HepG2 (cell line): ENCODE data around the gene TBCEL.

ENCODE experiments used
- HMGXB4 ChIP-seq, 2 experiments: sonication (generic) in 1 of 2; formaldehyde crosslinking in 1 of 2; IDR thresholded peaks; 2 replicates each; pipeline versions ENCODE4 v1.4.0 to v1.6.1; 2018 to 2020; ENCODE audit warnings: missing genetic modification reagents in 2 of 2, borderline replicate concordance in 1 of 2, low read depth in 1 of 2, mild to moderate bottlenecking in 1 of 2, missing biosample characterization in 1 of 2
- MIER2 ChIP-seq: IDR thresholded peaks from 2 replicates; pipeline ENCODE4 v1.6.1; 2016; ENCODE audit warnings: missing biosample characterization, missing genetic modification reagents
- POLR2A ChIP-seq, 2 experiments: IDR thresholded peaks; 2 replicates each; pipeline ENCODE4 v1.6.1; 2011; ENCODE audit warnings: low read depth in 2 of 2, low read length in 2 of 2, mild to moderate bottlenecking in 1 of 2, moderate library complexity in 1 of 2; ENCODE audit not compliant: insufficient read depth in 1 of 2
- ZNF687 ChIP-seq: sonication (generic); formaldehyde crosslinking; IDR thresholded peaks from 2 replicates; pipeline ENCODE4 v1.5.1; 2020; ENCODE audit warnings: mild to moderate bottlenecking, missing genetic modification reagents, moderate library complexity
- TF ChIP-seq, protein P1 (sequence below): IDR thresholded peaks from 2 replicates; pipeline ENCODE4 v1.6.1; 2012; ENCODE audit warnings: inconsistent platforms

- TF ChIP-seq HMGXB4 (CRISPR knock-in tag; IDR thresholded peaks at IDR 0.05; ENCODE audit: borderline replicate concordance in 1 of 2, low read depth in 1 of 2) (no peak), POLR2A (IDR thresholded peaks at IDR 0.05; ENCODE audit: insufficient read depth in 1 of 2, low read depth in 2 of 2, low read length in 2 of 2) (no peak), MIER2 (no peak), ZNF687 (CRISPR knock-in tag) (no peak)
- TF ChIP-seq, protein P1, sequence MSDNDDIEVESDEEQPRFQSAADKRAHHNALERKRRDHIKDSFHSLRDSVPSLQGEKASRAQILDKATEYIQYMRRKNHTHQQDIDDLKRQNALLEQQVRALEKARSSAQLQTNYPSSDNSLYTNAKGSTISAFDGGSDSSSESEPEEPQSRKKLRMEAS: no peak
Observed at GRCh38 chr11:121113611-121114010, 89.7 kb downstream of the TBCEL start.
